Upper lobe of right lung (tissue), 1 donor: Measurements from ENCODE around the gene WDR7. TPM values are rescaled to one million over a fixed set of nuclear protein-coding genes. Genes with fewer than 3 reads are reported as not detected.

Experiments
- ATAC-seq: fragments of 200-7000 bp; cut with Tn5 transposase; one replicate; pipeline ENCODE4 v1.9.1; 2020; ENCODE audit warnings: mild to moderate bottlenecking, moderate library complexity
- DNase-seq: peaks from one replicate; pipeline ENCODE4 v3.0.0-alpha.2; 2020
- H3K27ac ChIP-seq: fragments of 200-600 bp; one replicate; pipeline ENCODE4 v1.8.0; 2022
- H3K27me3 ChIP-seq: fragments of 200-600 bp; one replicate; pipeline ENCODE4 v1.8.0; 2022; ENCODE audit warnings: mild to moderate bottlenecking
- H3K36me3 ChIP-seq: fragments of 200-600 bp; one replicate; pipeline ENCODE4 v1.8.0; 2022
- H3K4me1 ChIP-seq: fragments of 200-600 bp; one replicate; pipeline ENCODE4 v1.8.0; 2022
- H3K4me3 ChIP-seq: fragments of 200-600 bp; one replicate; pipeline ENCODE4 v1.8.0; 2022; ENCODE audit warnings: mild to moderate bottlenecking
- H3K9me3 ChIP-seq: fragments of 200-600 bp; one replicate; pipeline ENCODE4 v1.8.0; 2022
- intact Hi-C: fragments of 100-400 bp; cut with DNase I; formaldehyde crosslinking; loops from one replicate; pipeline ENCODE4 v1.11.0; 2022
- total RNA-seq: library from RNA; stranded (reverse); fragmentation: NEBNext Ultra II Directional; extraction: Animal tissue kit (Norgen Biotek cat#: 25700); gene quantifications from one replicate; pipeline ENCODE4 v1.2.1, GENCODE V29; 2021
- TF ChIP-seq, protein P1 (sequence below): fragments of 200-600 bp; IDR thresholded peaks from one replicate; pipeline ENCODE4 v1.8.0; 2022; ENCODE audit warnings: antibody characterized with exemption
- donor health status: DM: no; HTN: yes; CAD: no; lungs with severe emphysema.

The WDR7 gene
- total RNA-seq, 1 donor from 2014 or later = 30.7 TPM

GRCh38 chr18:56635007-56635406, 16.2 kb upstream of the WDR7 start:
- ATAC-seq (no peak), DNase-seq (no peak)
- intact Hi-C loops = no loop called here
- Histone ChIP-seq H3K36me3 (no peaks in the 10 kb centered on the region), H3K4me1 (peaks cover 22% of the 10 kb centered on the region), H3K4me3 (no peak overlapping the region), H3K9me3 (no peaks in the 10 kb centered on the region), H3K27me3 (no peaks in the 10 kb centered on the region), H3K27ac (no peak overlapping the region)
- TF ChIP-seq, protein P1, sequence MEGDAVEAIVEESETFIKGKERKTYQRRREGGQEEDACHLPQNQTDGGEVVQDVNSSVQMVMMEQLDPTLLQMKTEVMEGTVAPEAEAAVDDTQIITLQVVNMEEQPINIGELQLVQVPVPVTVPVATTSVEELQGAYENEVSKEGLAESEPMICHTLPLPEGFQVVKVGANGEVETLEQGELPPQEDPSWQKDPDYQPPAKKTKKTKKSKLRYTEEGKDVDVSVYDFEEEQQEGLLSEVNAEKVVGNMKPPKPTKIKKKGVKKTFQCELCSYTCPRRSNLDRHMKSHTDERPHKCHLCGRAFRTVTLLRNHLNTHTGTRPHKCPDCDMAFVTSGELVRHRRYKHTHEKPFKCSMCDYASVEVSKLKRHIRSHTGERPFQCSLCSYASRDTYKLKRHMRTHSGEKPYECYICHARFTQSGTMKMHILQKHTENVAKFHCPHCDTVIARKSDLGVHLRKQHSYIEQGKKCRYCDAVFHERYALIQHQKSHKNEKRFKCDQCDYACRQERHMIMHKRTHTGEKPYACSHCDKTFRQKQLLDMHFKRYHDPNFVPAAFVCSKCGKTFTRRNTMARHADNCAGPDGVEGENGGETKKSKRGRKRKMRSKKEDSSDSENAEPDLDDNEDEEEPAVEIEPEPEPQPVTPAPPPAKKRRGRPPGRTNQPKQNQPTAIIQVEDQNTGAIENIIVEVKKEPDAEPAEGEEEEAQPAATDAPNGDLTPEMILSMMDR = no peak

DNA sequence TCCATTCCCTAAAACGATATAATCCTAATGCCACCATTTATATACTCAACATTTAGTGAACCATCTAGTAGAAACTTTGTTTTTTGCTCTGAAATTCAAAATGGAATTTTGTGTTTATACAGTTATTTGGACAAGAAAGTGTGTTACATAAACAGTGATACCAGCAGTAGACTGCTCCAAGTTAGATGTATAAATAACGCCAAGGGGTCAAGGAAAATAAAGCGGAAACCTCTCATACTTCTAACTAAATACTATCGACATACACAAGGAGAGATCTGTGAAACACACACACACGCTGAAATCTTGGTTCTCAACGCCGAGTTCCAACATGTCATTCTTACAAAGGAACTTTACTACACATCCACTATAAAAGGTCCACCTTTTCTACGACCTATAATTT, 14.0 kb upstream of the WDR7 start:
- Histone ChIP-seq H3K36me3 (no peaks in the 10 kb centered on the region), H3K27me3 (no peaks in the 10 kb centered on the region), H3K4me3 (peak overlapping the region; percentile 91), H3K9me3 (no peaks in the 10 kb centered on the region), H3K4me1 (peaks cover 22% of the 10 kb centered on the region), H3K27ac (peak overlapping the region; percentile 97)
- DNase-seq (no peak), ATAC-seq (no peak)
- intact Hi-C loops = no loop called here
- TF ChIP-seq, protein P1 = no peak

GRCh38 chr18:56637711-56638231, 13.4 kb upstream of the WDR7 start:
- intact Hi-C loops = no loop called here
- no peak for DNase-seq
- H3K27me3 ChIP-seq = no peaks in the 10 kb centered on the region
- peak overlapping the region; percentile 91 for H3K4me3 ChIP-seq
- H3K27ac ChIP-seq = peak overlapping the region; percentile 97
- H3K9me3 ChIP-seq = no peaks in the 10 kb centered on the region
- peaks cover 22% of the 10 kb centered on the region for H3K4me1 ChIP-seq
- TF ChIP-seq, protein P1 = no peak
- peak; percentile 4 for ATAC-seq
- H3K36me3 ChIP-seq = no peaks in the 10 kb centered on the region

DNA sequence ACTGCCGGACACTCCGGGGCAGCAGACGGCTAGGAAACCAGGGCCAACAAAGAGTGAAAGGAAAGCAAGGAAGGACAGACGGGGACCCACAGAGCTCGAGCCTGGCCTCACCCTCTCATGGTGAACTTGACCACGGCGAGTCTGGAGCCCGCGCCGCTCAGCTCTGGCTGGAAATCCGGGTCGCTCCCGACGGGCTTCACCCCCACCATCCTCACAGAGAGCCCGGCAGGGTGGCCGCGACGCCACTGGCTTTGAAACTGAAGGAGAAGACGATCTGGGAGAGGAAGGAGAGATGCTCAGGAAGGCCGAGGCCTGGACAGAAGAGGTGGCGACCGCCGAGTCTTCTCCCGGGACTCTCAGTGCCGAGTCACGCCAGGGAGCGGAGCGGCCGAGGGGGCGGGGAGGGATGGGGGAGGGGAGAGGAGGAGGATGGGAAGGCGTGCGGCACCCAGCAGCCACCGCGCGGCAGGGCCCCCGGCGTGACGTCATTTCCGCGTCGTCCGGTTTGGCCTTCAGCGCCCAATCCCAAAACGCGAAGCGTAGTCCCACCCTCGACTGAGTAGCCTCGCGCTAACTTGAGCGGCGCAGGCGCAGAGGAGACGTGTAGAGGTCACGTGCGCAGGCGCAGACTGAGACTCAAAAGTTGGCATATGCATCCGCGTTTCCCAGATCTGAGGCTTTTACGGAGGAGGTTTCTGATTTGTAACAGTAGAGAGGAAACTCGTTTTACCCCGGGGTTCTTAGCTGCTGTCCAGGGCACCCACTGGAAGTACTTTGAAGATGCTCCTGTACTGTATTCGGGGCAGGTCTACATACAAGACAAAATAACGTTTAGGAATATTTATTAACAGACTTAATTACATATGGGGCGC, 12.7 kb upstream of the WDR7 start, which contains the start of gene TXNL1:
Gene TXNL1 (minus strand): TSS at position 361 of the 872 bp plus-strand sequence. CDS start 152 bp downstream, at position 209.
- H3K9me3 ChIP-seq = no peaks in the 10 kb centered on the region

GRCh38 chr18:56639104-56639381, 12.1 kb upstream of the WDR7 start:
- peak overlapping the region; percentile 91 for H3K4me3 ChIP-seq
- no peaks in the 10 kb centered on the region for H3K27me3 ChIP-seq
- H3K27ac ChIP-seq = peak overlapping the region; percentile 97
- H3K9me3 ChIP-seq = no peaks in the 10 kb centered on the region
- DNase-seq (no peak), ATAC-seq (no peak)
- intact Hi-C loops = no loop called here
- TF ChIP-seq, protein P1 = no peak
- peaks cover 22% of the 10 kb centered on the region for H3K4me1 ChIP-seq
- no peaks in the 10 kb centered on the region for H3K36me3 ChIP-seq

More for the DNA sequence above, 12.7 kb upstream of the WDR7 start, which contains the start of gene TXNL1:
- H3K27me3 ChIP-seq = no peaks in the 10 kb centered on the region
- ATAC-seq = peak; percentile 99
- H3K27ac ChIP-seq = peak within 1 kb of the TSS; percentile 97
- H3K36me3 ChIP-seq = no peaks in the 10 kb centered on the region
- DNase-seq = peak; percentile 100
- TF ChIP-seq, protein P1 = no peak
- peak within 1 kb of the TSS; percentile 91 for H3K4me3 ChIP-seq
- H3K4me1 ChIP-seq = peaks cover 22% of the 10 kb centered on the region
- intact Hi-C loops = no loop called here
